Endodermal cell (in vitro differentiated cells): ENCODE measurements around the gene TUBB4A. TPM values are rescaled to one million over a fixed set of nuclear protein-coding genes. Genes with fewer than 3 reads are reported as not detected.

Source experiments
- DNase-seq: peaks from one replicate; pipeline ENCODE4 v3.0.0-alpha.2; 2017
- H3K27ac ChIP-seq: 2 replicates; pipeline ENCODE4 v1.5.1; 2013; ENCODE audit warnings: mild to moderate bottlenecking, low read depth, low read length, moderate library complexity
- H3K27me3 ChIP-seq: 2 replicates; pipeline ENCODE4 v1.6.1; 2013; ENCODE audit warnings: mild to moderate bottlenecking, low read length, moderate library complexity; ENCODE audit not compliant: insufficient read depth, control insufficient read depth, poor library complexity, severe bottlenecking
- H3K36me3 ChIP-seq: 2 replicates; pipeline ENCODE4 v1.7.0; 2013; ENCODE audit warnings: mild to moderate bottlenecking, low read length, moderate library complexity; ENCODE audit not compliant: control insufficient read depth, insufficient read depth
- H3K4me1 ChIP-seq: one replicate; pipeline ENCODE4 v1.7.0; 2013; ENCODE audit warnings: low read length; ENCODE audit not compliant: control insufficient read depth, insufficient read depth
- H3K4me3 ChIP-seq: 2 replicates; pipeline ENCODE4 v1.5.1; 2013; ENCODE audit warnings: mild to moderate bottlenecking, low read length, moderate library complexity
- H3K9ac ChIP-seq: 2 replicates; pipeline ENCODE4 v1.6.1; 2013; ENCODE audit warnings: mild to moderate bottlenecking, low read length, moderate library complexity; ENCODE audit not compliant: poor library complexity, severe bottlenecking; ENCODE audit errors: extremely low read depth
- H3K9me3 ChIP-seq: 2 replicates; pipeline ENCODE4 v1.6.1; 2013; ENCODE audit warnings: mild to moderate bottlenecking, low read length, moderate library complexity; ENCODE audit not compliant: control insufficient read depth
- H3K27ac Mint-ChIP-seq: 2 replicates; pipeline ENCODE4 v1.8.0; 2020; ENCODE audit warnings: mixed read lengths
- H3K27me3 Mint-ChIP-seq: 2 replicates; pipeline ENCODE4 v1.8.0; 2021; ENCODE audit warnings: mild to moderate bottlenecking, mixed read lengths; ENCODE audit not compliant: insufficient read depth
- H3K36me3 Mint-ChIP-seq: 2 replicates; pipeline ENCODE4 v1.8.0; 2020; ENCODE audit warnings: low read depth, mixed read lengths
- H3K4me1 Mint-ChIP-seq: 2 replicates; pipeline ENCODE4 v1.8.0; 2020; ENCODE audit warnings: mixed read lengths
- H3K4me3 Mint-ChIP-seq: 2 replicates; pipeline ENCODE4 v1.8.0; 2020; ENCODE audit warnings: mild to moderate bottlenecking, moderate library complexity, mixed read lengths
- H3K9me3 Mint-ChIP-seq: 2 replicates; pipeline ENCODE4 v1.8.0; 2020; ENCODE audit warnings: mild to moderate bottlenecking, mixed read lengths
- WGBS, 2 experiments: methylation state at CpG; one replicate each; pipeline versions ENCODE4 v1.1.5 to v1.1.7; 2013; ENCODE audit warnings: missing lambda C conversion rate in 2 of 2, mixed read lengths in 1 of 2; ENCODE audit not compliant: insufficient coverage in 1 of 2, insufficient read length in 1 of 2; 5-methylcytosine and 5-hydroxymethylcytosine counted together
- total RNA-seq, 2 donors: library from RNA; stranded (reverse); fragmentation: NEBNext Ultra II Directional in 1 of 2; extraction: Animal tissue kit (Norgen Biotek cat#: 25700) in 1 of 2; gene quantifications; 2 replicates in 1 of 2; 3 replicates in 1 of 2; pipeline ENCODE4 v1.2.1, GENCODE V29; 2021
- TF ChIP-seq, protein P1 (sequence below): fragments of 200-600 bp; sonication (generic); conservative IDR thresholded peaks from 2 replicates; pipeline ENCODE4 v1.5.0; 2021; ENCODE audit warnings: antibody characterized with exemption, mild to moderate bottlenecking

Gene TUBB4A
- total RNA-seq, 2 donors from 2014 or later: 5.2 to 7.5 TPM

DNA sequence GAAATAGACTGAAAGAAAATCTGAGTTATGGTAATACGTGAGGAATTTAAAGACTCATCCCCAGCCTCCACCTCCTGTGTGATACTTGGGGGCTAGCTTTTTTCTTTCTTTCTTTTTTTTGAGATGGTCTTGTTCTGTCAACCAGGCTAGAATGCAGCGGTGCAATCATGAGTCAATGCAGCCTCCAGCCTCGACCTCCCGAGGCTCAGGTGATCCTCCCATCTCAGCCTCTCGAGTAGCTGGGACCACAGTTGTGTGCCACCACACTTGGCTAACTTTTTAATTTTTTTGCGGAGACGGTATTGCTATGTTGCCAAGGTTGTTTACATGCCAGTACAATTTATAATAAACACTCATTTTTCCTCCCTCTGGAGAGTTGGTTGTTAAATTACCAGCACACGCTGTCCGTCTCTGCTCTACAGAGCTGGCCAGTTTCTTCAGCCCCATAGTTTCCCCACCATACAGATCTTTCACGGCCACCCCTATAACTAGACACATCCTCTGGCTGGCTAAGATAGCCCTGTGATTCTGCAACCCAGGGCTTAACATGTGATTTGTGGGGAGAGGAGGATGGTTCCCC, 33.5 kb upstream of the TUBB4A start:
- WGBS, 2 experiments: 77 to 93% methylated on average over 9 to 10 of the region's 10 CpGs
- no peaks in the 10 kb centered on the region for H3K36me3 ChIP-seq
- DNase-seq: no peak
- H3K36me3 Mint-ChIP-seq: no peaks in the 10 kb centered on the region
- H3K27me3 ChIP-seq: peaks cover 18% of the 10 kb centered on the region
- no peak overlapping the region for H3K4me3 ChIP-seq
- no peak overlapping the region for H3K27ac ChIP-seq
- peaks cover 10% of the 10 kb centered on the region for H3K4me1 Mint-ChIP-seq
- peaks cover 36% of the 10 kb centered on the region for H3K9me3 ChIP-seq
- no peak overlapping the region for H3K9ac ChIP-seq
- peaks cover 59% of the 10 kb centered on the region for H3K27me3 Mint-ChIP-seq
- TF ChIP-seq, protein P1, sequence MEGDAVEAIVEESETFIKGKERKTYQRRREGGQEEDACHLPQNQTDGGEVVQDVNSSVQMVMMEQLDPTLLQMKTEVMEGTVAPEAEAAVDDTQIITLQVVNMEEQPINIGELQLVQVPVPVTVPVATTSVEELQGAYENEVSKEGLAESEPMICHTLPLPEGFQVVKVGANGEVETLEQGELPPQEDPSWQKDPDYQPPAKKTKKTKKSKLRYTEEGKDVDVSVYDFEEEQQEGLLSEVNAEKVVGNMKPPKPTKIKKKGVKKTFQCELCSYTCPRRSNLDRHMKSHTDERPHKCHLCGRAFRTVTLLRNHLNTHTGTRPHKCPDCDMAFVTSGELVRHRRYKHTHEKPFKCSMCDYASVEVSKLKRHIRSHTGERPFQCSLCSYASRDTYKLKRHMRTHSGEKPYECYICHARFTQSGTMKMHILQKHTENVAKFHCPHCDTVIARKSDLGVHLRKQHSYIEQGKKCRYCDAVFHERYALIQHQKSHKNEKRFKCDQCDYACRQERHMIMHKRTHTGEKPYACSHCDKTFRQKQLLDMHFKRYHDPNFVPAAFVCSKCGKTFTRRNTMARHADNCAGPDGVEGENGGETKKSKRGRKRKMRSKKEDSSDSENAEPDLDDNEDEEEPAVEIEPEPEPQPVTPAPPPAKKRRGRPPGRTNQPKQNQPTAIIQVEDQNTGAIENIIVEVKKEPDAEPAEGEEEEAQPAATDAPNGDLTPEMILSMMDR: no peak
- no peak overlapping the region for H3K4me3 Mint-ChIP-seq
- peaks cover 31% of the 10 kb centered on the region for H3K9me3 Mint-ChIP-seq
- H3K4me1 ChIP-seq: no peaks in the 10 kb centered on the region
- no peak overlapping the region for H3K27ac Mint-ChIP-seq

DNA sequence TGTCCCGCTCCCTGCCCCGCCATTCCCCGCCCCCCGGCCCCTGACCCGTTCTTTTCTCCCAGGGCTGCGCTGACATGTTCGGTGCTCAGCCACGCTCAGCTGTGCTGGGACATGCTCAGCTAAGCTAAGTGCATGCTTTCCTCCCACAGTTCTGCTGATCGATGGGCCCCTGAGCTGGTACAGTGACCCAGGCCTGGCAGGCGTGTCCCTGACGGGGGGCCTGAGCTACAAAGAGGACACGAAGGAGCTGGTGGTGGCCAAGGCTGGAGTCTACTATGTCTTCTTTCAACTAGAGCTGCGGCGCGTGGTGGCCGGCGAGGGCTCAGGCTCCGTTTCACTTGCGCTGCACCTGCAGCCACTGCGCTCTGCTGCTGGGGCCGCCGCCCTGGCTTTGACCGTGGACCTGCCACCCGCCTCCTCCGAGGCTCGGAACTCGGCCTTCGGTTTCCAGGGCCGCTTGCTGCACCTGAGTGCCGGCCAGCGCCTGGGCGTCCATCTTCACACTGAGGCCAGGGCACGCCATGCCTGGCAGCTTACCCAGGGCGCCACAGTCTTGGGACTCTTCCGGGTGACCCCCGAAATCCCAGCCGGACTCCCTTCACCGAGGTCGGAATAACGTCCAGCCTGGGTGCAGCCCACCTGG, 32.5 kb upstream of the TUBB4A start:
- H3K4me1 ChIP-seq: no peaks in the 10 kb centered on the region
- no peaks in the 10 kb centered on the region for H3K36me3 ChIP-seq
- Mint-ChIP-seq H3K9me3 (peaks cover 31% of the 10 kb centered on the region), H3K4me1 (peaks cover 10% of the 10 kb centered on the region), H3K36me3 (no peaks in the 10 kb centered on the region), H3K4me3 (peak overlapping the region; percentile 43), H3K27me3 (peaks cover 70% of the 10 kb centered on the region), H3K27ac (no peak overlapping the region)
- H3K4me3 ChIP-seq: no peak overlapping the region
- no peak overlapping the region for H3K27ac ChIP-seq
- peaks cover 20% of the 10 kb centered on the region for H3K27me3 ChIP-seq
- no peak overlapping the region for H3K9ac ChIP-seq
- peaks cover 39% of the 10 kb centered on the region for H3K9me3 ChIP-seq
- peak; percentile 67 for DNase-seq
- TF ChIP-seq, protein P1: no peak
- WGBS, 2 experiments: 70 to 76% methylated on average over 25 to 40 of the region's 40 CpGs

DNA sequence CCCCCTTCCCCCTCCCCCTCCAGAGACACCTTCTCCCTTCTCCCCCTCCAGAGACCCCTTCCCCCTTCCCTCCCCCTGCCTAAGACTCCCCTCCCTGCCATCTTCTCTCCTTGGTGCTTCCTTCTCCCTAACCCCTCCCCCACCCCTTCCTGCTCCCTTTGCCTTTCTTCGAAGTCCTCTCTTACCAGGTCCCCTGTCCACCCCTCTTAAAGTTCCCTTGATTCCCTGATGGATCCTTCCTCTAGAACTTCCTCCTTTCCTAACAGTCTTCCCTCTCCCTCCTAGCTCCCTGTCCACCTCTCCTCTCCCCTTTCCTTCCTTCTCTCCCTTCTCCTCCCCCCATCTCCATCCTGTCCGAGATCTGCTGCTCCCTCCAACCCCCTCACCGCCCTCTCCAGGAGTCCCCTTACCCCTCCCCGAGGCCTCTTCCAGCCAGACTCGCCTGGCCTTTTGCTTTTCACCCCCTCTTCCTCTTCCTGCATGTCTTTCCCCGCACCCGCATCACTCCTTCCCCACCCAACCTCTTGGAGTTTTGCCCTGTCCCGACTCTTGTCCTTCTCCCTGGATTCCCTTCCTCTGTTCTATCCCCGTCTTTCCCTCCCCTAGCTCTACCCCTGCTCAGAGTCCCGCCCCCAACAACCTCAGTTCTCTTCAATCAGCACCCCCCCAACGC, 31.8 kb upstream of the TUBB4A start:
- DNase-seq: peak; percentile 62
- H3K4me3 ChIP-seq: no peak overlapping the region
- Mint-ChIP-seq H3K27me3 (peaks cover 75% of the 10 kb centered on the region), H3K4me3 (peak overlapping the region; percentile 43), H3K36me3 (no peaks in the 10 kb centered on the region), H3K9me3 (peaks cover 28% of the 10 kb centered on the region), H3K27ac (no peak overlapping the region), H3K4me1 (peaks cover 10% of the 10 kb centered on the region)
- H3K27ac ChIP-seq: no peak overlapping the region
- no peak overlapping the region for H3K9ac ChIP-seq
- H3K9me3 ChIP-seq: peaks cover 40% of the 10 kb centered on the region
- H3K4me1 ChIP-seq: no peaks in the 10 kb centered on the region
- WGBS, 2 experiments: 15 to 49% methylated on average over 7 to 10 of the region's 11 CpGs
- TF ChIP-seq, protein P1: no peak
- no peaks in the 10 kb centered on the region for H3K36me3 ChIP-seq
- peaks cover 21% of the 10 kb centered on the region for H3K27me3 ChIP-seq
